A673 (cell line): Measurements from ENCODE around the gene CALHM5. TPM values are rescaled to one million over a fixed set of nuclear protein-coding genes. Genes with fewer than 3 reads are reported as not detected.

Experiments
- BruUV-seq: library from RNA; stranded (reverse); fragments of 400-500 nt; replicated peaks from 2 replicates; lab custom pipeline; 2021; lab: Mats Ljungman, UMichigan
- CTCF ChIA-PET: fragments of 300-600 bp; sonication (Branson Sonifier 250); formaldehyde crosslinking; loops from one replicate; lab custom pipeline; 2022; ENCODE audit warnings: antibody characterized with exemption; lab: Charles Lee
- POLR2A ChIA-PET: fragments of 300-600 bp; sonication (Branson Sonifier 250); formaldehyde crosslinking; loops from one replicate; lab custom pipeline; 2022; ENCODE audit warnings: antibody characterized with exemption; ENCODE audit not compliant: low non-redundant PET; lab: Charles Lee
- DNase-seq: peaks from one replicate; pipeline ENCODE4 v3.0.0-alpha.2; 2015; ENCODE audit warnings: low spot score
- H3K27ac ChIP-seq: fragments of 200-600 bp; sonication (generic); 2 replicates; pipeline ENCODE4 v1.5.1; 2016; ENCODE audit warnings: mixed run types, low read depth, mild to moderate bottlenecking, mixed read lengths, antibody characterized with exemption, low read length; ENCODE audit not compliant: poor library complexity, severe bottlenecking
- H3K27me3 ChIP-seq: fragments of 200-600 bp; sonication (generic); replicated peaks from 2 replicates; pipeline ENCODE4 v1.6.1; 2017; ENCODE audit warnings: mixed run types, low read depth, mild to moderate bottlenecking, mixed read lengths, antibody characterized with exemption, low read length; ENCODE audit not compliant: insufficient read depth, poor library complexity
- H3K36me3 ChIP-seq: fragments of 200-600 bp; sonication (generic); 2 replicates; pipeline ENCODE4 v1.6.1; 2016; ENCODE audit warnings: mixed run types, mild to moderate bottlenecking, mixed read lengths, antibody characterized with exemption, low read length; ENCODE audit not compliant: insufficient read depth, poor library complexity, severe bottlenecking
- H3K4me1 ChIP-seq: fragments of 200-600 bp; sonication (generic); 2 replicates; pipeline ENCODE4 v1.6.1; 2017; ENCODE audit warnings: mixed run types, mild to moderate bottlenecking, mixed read lengths, antibody characterized with exemption, low read length; ENCODE audit not compliant: insufficient read depth, poor library complexity, severe bottlenecking
- H3K4me3 ChIP-seq: fragments of 200-600 bp; sonication (generic); 2 replicates; pipeline ENCODE4 v1.5.1; 2016; ENCODE audit warnings: low read depth, mixed run types, mild to moderate bottlenecking, mixed read lengths, low read length; ENCODE audit not compliant: poor library complexity, severe bottlenecking
- H3K9me3 ChIP-seq: fragments of 200-600 bp; sonication (generic); 2 replicates; pipeline ENCODE4 v1.6.1; 2016; ENCODE audit warnings: mixed run types, low read depth, mild to moderate bottlenecking, mixed read lengths, antibody characterized with exemption, low read length; ENCODE audit not compliant: poor library complexity, severe bottlenecking
- CTCF ChIP-seq: fragments of 300-800, 200-600 bp; sonication (generic); conservative IDR thresholded peaks from 2 replicates; pipeline ENCODE4 v1.5.1; 2017; ENCODE audit warnings: low read depth, mild to moderate bottlenecking, antibody characterized with exemption, low read length, moderate library complexity, mixed read lengths
- EZH2 ChIP-seq: fragments of 200-600 bp; sonication (generic); IDR thresholded peaks from 2 replicates; pipeline ENCODE4 v1.6.1; 2017; ENCODE audit warnings: borderline replicate concordance, low read depth, mild to moderate bottlenecking, mixed read lengths, antibody characterized with exemption, low read length; ENCODE audit not compliant: poor library complexity, severe bottlenecking
- intact Hi-C: fragments of 100-400 bp; cut with micrococcal nuclease; formaldehyde crosslinking; loops from one replicate; pipeline ENCODE4 v1.10.0; 2022; ENCODE audit not compliant: unreplicated experiment
- total RNA-seq: library from RNA; stranded (reverse); gene quantifications from 2 replicates; pipeline ENCODE4 v1.2.3, GENCODE V29; 2021

Gene CALHM5
- total RNA-seq, 1 experiment from 2014 or later, result 0.26 TPM

GRCh38 chr6:116465246-116465645, 46.2 kb upstream of the CALHM5 start:
- H3K36me3 ChIP-seq, result no peaks in the 10 kb centered on the region
- H3K27me3 ChIP-seq, result peaks cover 15% of the 10 kb centered on the region
- intact Hi-C loops, result no loop called here
- H3K9me3 ChIP-seq, result no peaks in the 10 kb centered on the region
- no peaks in the 10 kb centered on the region for H3K4me1 ChIP-seq
- H3K4me3 ChIP-seq, result no peak overlapping the region
- ChIA-PET CTCF (no interaction called here), POLR2A (no interaction called here)
- BruUV-seq, result no TSS peak
- TF ChIP-seq CTCF (no peak), EZH2 (no peak)
- DNase-seq, result no peak
- no peak overlapping the region for H3K27ac ChIP-seq

GRCh38 chr6:116467096-116467495, 44.3 kb upstream of the CALHM5 start:
- no peak for DNase-seq
- intact Hi-C loops, result no loop called here
- Histone ChIP-seq H3K9me3 (no peaks in the 10 kb centered on the region), H3K36me3 (no peaks in the 10 kb centered on the region), H3K27me3 (peaks cover 10% of the 10 kb centered on the region), H3K4me3 (no peak overlapping the region), H3K27ac (no peak overlapping the region), H3K4me1 (no peaks in the 10 kb centered on the region)
- POLR2A ChIA-PET, result no interaction called here
- CTCF ChIA-PET, result no interaction called here
- no TSS peak for BruUV-seq
- no peak for TF ChIP-seq EZH2

GRCh38 chr6:116467514-116467913, 43.9 kb upstream of the CALHM5 start:
- no peaks in the 10 kb centered on the region for H3K36me3 ChIP-seq
- H3K27ac ChIP-seq, result no peak overlapping the region
- TF ChIP-seq EZH2 (no peak), CTCF (no peak)
- H3K9me3 ChIP-seq, result no peaks in the 10 kb centered on the region
- intact Hi-C loops, result no loop called here
- no peaks in the 10 kb centered on the region for H3K4me1 ChIP-seq
- peaks cover 9% of the 10 kb centered on the region for H3K27me3 ChIP-seq
- ChIA-PET CTCF (no interaction called here), POLR2A (no interaction called here)
- no peak overlapping the region for H3K4me3 ChIP-seq
- no peak for DNase-seq
- no TSS peak for BruUV-seq

GRCh38 chr6:116468293-116468692, 43.1 kb upstream of the CALHM5 start:
- CTCF ChIA-PET, result no interaction called here
- Histone ChIP-seq H3K9me3 (no peaks in the 10 kb centered on the region), H3K4me3 (no peak overlapping the region), H3K27me3 (peaks cover 2% of the 10 kb centered on the region), H3K4me1 (no peaks in the 10 kb centered on the region), H3K36me3 (no peaks in the 10 kb centered on the region), H3K27ac (no peak overlapping the region)
- intact Hi-C loops, result no loop called here
- no TSS peak for BruUV-seq
- no peak for DNase-seq
- TF ChIP-seq EZH2 (no peak), CTCF (no peak)
- POLR2A ChIA-PET, result no interaction called here
